ENCODE data around the gene OR51M1.

DNA sequence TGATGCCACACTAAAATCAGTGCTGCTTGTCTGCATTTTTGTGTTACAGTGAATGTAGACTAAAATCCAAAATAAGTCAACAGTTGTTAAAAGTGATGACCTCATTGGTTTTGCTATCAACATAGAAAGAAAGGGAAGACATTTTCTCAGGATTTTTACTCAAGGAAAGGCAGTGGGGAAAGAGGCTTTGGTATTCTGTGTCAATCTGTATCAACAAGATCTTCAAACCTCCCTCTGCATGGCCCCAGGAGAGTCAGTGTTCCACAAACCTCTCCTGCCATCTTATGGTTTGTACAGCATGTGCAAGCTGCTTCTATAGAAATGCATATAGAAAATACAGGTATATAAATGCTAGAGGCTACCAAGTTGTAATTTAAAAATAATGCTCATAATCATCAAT lies 13.8 kb upstream of the OR51M1 start:
- TF ChIP-seq, protein P1, sequence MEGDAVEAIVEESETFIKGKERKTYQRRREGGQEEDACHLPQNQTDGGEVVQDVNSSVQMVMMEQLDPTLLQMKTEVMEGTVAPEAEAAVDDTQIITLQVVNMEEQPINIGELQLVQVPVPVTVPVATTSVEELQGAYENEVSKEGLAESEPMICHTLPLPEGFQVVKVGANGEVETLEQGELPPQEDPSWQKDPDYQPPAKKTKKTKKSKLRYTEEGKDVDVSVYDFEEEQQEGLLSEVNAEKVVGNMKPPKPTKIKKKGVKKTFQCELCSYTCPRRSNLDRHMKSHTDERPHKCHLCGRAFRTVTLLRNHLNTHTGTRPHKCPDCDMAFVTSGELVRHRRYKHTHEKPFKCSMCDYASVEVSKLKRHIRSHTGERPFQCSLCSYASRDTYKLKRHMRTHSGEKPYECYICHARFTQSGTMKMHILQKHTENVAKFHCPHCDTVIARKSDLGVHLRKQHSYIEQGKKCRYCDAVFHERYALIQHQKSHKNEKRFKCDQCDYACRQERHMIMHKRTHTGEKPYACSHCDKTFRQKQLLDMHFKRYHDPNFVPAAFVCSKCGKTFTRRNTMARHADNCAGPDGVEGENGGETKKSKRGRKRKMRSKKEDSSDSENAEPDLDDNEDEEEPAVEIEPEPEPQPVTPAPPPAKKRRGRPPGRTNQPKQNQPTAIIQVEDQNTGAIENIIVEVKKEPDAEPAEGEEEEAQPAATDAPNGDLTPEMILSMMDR (IDR thresholded peaks at IDR 0.05; ENCODE audit: low read length) = peak; percentile 85
- TF ChIP-seq EZH2phosphoT487 (IDR thresholded peaks at IDR 0.05; ENCODE audit: low read length) = no peak
- no peak for TF ChIP-seq EZH2 (optimal IDR thresholded peaks at IDR 0.05; ENCODE audit: low read depth, low read length)

All from MM.1S (cell line).